T-helper 9 cell (primary cell): ENCODE results near the gene RNF225.
"Not testable (repeated sequence)": the region's sequence is repeated elsewhere in the genome, so short reads cannot be mapped to it uniquely, and the experiment has no call there.

Experiments
- DNase-seq: peaks from one replicate; pipeline ENCODE4 v3.0.0-alpha.2; 2020

The RNF225 gene

GRCh38 chr19:58387338-58388174 lies 7.9 kb upstream of the RNF225 start:
- no peak for DNase-seq

GRCh38 chr19:58388175-58388526 lies 7.3 kb upstream of the RNF225 start:
- DNase-seq, result no peak

- no peak for DNase-seq
These were observed 2.3 kb upstream of the RNF225 start for GRCh38 chr19:58392945-58393724.

GRCh38 chr19:58393725-58394033 lies 1.8 kb upstream of the RNF225 start:
- DNase-seq, result no peak

- no peak for DNase-seq
These were observed 636 bp upstream of the RNF225 start for GRCh38 chr19:58394821-58395219.

GRCh38 chr19:58395979-58396627 lies 647 bp downstream of the RNF225 start:
- no peak for DNase-seq

GRCh38 chr19:58396691-58397532 lies 1.5 kb downstream of the RNF225 start:
- DNase-seq, result no peak

GRCh38 chr19:58397533-58398037 lies 2.1 kb downstream of the RNF225 start:
- DNase-seq, result no peak

GRCh38 chr19:58398087-58398486 lies 2.6 kb downstream of the RNF225 start:
- DNase-seq, result no peak

GRCh38 chr19:58398545-58398944 lies 3.1 kb downstream of the RNF225 start:
- DNase-seq, result no peak

GRCh38 chr19:58399903-58400302 lies 4.4 kb downstream of the RNF225 start:
- DNase-seq, result no peak

GRCh38 chr19:58400316-58400915 lies 5.0 kb downstream of the RNF225 start:
- no peak for DNase-seq

GRCh38 chr19:58400916-58401839 lies 5.7 kb downstream of the RNF225 start:
- DNase-seq, result peak; percentile 99

GRCh38 chr19:58401840-58402421 lies 6.5 kb downstream of the RNF225 start:
- no peak for DNase-seq

- not testable (repeated sequence) for DNase-seq
These were observed 8.5 kb downstream of the RNF225 start for GRCh38 chr19:58403920-58404478.

GRCh38 chr19:58406818-58407657 lies 11.6 kb downstream of the RNF225 start:
- no peak for DNase-seq

- DNase-seq, result no peak
These were observed 12.2 kb downstream of the RNF225 start for GRCh38 chr19:58407658-58408151.

GRCh38 chr19:58408152-58409009 lies 12.9 kb downstream of the RNF225 start, which contains the start of gene ZNF584:
Gene ZNF584, plus strand, starts transcription at chr19:58408649. Its CDS starts 499 bp downstream, at chr19:58409148.
- DNase-seq, result peak; percentile 89
